Stimulated activated CD4-positive, alpha-beta T cell treated with anti-CD3 and anti-CD28 coated beads, Interleukin-12 subunit alpha, Interleukin-12 subunit beta, amount 100 ng/mL, for 48 hours (primary cell): ENCODE data around the gene TTLL11.

Source experiments
- DNase-seq, 3 donors: peaks; one replicate each; pipeline ENCODE4 v3.0.0-alpha.2; 2020; ENCODE audit warnings: low read depth in 2 of 3, low spot score in 1 of 3

Gene TTLL11

DNA sequence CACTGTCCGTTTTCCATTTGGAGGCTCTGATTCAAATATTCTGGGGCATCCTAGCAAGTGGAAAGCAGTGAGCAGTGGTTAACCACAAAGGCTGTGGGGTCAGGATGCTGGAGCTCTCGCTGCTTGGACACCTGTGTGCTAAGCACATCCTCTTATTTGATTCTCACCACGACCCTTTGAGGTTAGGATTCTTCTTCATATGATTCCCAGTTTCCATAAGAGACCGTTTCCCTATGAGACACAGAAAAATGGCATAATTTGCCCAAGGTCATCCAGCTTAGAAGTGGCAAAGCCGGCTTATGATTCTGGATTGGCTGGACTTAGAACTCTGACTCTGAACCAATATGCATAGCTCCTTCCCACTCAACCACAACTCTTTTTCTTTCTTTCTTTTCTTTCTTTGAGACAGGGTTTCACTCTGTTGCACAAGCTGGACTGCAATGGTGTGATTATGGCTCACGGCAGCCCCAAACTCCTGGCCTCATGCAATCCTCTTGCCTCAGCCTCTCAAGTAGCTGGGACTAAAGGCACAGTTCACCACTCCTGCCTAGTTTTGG lies 207.7 kb downstream of the TTLL11 start:
- no peak for DNase-seq

DNA sequence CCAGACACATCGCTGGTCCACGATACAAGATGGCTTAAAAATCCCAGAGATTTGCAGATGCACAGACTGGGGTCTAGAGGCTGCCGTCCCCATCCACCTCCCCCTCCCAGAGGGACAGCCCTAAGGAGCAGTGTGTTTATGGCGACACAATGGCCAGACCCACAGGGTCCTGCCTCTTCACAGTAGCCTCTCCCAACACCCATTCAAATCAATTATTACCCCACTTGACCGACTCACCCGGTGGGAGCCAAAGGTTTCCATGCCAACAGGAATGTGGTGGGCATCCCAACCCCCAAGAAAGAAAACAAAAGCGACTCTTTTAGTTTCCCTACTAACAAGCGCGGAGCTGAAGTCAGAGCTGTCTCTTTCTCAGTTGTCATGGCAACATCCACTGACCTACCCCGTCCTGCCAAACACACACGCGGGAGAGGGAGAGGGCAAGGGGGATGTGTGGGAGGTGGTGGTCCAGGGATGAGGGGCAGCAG lies 209.0 kb downstream of the TTLL11 start:
- DNase-seq, result no peak

DNA sequence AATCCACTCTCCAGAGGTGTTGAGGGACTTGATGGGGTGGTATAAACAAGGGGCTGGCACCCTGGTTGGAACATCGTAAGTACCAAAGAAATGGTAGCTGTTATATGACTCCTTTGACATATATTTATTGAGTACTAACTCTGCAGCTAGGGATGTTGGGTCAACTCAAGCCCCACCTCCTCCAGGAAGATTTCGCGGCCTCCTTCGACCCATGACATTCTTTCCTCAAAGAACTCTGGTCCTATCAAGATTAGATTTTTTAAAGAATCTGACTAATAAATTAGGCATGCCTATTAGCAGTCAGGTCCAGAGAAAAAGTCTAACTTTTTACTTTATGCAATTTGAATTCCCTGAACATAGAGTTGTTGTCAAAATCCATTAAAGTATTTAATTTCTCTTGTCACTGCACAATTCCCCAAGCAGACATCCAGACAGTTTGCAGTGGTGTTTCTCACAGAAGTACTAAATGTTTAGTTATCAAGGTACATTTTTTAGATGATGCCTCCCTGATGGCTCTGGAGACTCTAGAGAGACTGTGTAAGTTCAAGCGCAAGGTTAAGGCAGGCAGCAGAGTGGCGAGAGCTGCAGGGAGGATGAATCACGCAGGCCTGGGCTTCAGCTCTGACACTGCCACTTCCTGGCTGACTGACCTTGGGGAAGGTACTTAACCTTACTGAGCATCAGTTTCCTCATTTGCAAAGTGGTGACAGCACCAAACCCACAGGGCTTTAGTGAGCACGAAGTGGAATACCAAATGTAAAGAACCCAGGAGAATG lies 209.6 kb downstream of the TTLL11 start:
- DNase-seq, result no peak

DNA sequence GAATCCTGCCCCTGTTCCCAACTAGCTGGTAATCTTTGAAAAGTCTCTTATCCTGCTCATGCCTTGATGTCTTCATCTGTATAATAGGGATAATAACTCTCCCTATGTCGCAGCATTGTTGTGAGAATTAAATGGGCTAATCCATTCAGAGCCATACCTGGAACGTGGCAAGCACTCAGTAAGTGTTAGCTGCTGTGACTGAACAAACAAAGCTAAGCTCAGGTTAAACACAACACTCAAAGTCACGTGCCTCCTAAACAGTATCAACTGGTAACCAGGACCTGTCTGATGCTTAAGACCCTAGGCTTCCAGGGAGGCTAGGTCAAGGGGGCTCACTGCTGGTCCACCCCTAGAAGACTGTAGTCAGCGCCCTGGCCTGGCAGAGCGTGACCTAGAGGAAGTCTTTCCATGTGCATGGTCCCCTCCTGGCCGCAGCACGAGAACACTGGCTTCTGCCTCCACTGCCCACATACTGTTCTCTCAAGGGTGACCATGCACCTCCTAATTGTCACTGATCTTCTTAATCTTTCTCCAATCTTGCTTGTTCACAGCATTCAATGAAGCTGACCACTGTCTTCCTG lies 211.1 kb downstream of the TTLL11 start:
- DNase-seq, result no peak

DNA sequence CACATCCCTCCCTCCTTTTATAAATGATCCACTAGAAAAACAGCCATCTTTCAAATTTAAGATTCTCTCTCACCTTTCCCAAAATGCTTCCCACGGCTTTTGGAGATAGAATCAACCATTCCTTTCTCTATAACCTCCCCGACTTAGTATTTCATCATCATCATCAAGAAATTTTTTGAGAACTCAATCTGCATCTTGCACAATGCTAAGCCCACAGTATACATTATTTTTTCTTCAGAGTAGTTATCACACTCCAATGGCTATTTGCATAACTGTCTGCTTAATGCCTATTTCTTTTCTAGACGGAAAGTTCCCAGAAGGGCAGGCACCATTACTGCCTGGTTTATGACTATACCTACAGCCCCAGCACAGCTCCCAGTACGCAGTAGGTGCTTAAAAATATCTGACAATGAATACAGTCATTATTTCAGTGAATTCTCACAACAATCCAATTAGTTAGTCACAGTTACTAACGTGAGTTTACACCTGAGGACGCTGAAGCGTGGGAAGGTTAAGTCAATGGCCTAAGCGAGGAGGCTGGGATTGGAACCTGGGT lies 212.7 kb downstream of the TTLL11 start:
- DNase-seq, result no peak

DNA sequence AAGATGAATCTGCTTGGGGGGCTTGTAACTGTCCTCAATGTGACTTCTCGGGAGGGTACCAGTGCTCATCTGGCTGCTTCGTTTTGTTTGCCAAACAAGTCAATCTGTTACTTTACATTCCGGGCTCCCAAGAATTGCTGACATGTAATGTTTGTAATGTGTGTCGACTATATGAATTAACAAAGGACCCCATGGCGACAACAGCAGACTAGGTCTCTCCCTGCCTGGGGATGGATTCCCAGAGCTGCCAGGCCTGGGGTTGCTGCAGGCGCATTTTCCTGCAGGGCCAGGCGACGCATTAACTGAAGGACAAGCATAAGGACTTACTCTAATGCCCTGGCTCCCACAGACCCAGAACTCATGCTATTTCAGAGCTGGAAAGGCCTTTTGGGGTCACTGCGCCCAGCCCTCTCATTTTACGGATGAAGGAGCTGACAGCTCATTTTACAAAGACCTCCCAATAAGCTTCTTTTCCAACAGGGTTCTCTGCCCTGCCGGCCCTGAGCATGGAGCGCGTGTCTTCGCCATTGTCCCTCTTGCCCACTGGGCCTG lies 214.8 kb downstream of the TTLL11 start:
- DNase-seq, result no peak

DNA sequence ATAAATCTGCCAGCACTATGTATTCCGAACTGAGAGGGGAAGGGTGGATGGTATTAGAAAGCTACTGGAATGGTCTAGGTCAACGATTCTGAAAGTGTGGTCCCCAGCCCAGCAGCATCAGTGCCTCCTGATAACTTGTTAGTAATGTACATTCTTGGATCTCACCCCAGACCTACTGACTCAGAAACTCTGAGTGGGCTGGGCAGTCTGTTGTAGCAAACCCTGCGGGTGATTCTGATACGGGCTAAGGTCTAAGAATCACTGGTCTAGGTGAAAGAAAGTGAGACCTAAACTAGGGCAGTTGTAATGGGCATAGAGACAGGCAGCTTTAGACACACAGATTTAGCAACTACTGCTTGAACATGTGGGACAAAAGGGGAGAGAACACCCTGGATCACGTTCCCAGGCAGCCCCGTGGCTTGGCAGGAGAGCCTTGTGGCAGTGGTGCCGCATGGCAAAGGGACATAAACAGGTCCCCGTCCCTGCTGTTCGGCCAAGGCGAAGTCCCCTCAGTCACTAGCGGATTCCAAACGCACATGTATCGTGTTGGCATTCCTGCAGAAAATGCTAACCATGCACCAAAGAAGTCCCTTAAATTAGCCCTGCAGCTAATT lies 216.3 kb downstream of the TTLL11 start:
- DNase-seq, result no peak

DNA sequence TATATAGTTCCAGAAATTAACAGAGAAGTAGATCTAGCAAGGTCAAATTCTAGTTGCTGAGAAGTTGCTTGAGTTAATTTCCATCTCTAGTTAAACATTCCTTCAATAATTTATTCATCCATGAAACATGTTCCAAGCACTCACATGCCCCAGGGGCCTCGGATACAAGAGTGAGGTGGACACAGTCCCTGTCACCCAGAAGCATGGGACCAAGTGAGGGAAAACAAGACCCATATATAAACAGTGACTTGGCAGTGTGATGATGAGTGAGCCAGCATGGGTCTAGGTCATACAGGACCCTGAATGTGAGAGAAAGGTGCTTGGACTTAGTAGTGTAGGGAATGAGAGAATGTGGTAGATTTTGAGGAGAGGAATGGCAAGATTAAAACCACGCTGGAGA lies 216.9 kb downstream of the TTLL11 start:
- no peak for DNase-seq

DNA sequence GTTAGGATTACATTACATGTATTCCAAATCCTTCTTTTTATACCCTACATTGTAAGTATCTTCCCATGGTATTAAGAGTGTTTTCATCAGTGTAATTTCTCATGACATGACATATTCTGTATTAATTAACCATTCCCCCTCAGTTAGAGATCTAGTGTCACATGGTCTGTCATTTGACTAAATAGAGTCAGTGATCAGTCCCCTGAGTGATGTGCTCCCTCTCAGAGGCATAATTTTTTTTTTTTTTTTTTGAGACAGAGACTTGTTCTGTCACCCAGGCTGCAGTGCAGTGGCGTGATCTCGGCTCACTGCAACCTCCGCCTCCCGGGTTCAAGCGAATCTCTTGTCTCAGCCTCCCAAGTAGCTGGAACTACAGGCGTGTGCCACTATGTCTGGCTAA lies 218.6 kb downstream of the TTLL11 start:
- no peak for DNase-seq

DNA sequence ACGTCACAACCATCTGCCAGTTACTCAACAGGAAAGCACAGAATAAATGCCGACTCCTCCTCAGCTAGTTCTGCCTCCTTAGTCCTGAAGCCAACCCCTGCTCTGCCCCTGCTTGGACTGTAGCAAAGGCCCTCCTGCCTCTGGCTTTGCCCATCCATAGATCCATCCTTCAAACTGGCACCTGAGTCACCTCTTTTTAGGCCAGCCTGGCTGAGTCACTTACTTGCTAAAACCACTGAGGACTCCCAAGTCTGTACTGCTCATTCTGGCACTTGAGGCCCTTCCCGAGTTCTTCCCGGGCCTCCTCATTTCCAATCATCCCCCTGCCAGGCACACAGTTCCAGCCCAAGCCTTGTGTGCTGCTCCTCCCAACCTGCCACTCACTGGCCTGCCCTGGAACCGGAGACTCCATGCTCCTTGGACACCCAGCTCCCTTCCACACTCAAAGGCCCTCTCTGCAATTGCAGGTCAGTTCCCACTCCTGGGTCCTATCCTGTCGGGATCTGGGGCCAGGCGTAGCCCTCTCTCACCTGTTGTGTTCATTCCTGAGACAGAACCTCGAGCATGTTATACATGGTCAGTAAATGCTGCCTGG lies 221.6 kb downstream of the TTLL11 start:
- no peak for DNase-seq

DNA sequence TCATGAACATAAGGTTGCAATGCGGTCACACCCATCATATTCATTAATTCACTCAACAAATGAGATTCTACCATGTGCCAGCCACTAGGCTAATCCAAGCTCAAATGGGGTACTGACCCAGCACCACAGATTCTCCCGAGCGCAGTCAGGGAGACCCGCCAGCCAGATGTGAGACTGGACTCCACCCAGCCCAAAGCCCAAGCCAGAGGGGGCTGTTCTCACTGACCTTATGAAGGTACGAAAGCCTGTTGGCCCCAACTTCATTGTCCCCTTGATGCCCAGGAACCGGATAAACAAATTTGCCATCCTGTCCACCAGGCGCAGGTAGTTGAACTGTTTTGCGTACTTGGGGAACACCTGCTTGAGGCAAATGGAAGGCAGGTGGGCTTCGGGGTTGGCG lies 222.8 kb downstream of the TTLL11 start:
- DNase-seq, result no peak

DNA sequence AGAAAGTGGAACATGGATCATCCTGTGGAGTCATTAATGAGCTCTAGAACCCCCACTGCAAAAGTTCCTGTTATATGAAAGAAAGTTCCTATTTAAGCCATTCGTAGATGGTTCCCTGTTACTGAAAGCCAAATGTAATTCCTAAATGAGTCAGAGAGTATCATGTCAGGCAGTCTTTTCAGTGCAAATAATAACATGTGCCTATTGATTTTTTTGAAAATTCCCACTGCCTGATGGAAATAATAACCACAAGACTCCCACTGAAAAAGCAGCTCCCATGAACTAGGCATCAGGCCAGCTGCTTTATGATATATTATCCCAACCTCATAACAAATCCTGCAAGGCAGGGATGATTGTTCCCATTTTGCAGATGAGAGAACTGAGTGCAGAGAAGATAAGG lies 224.5 kb downstream of the TTLL11 start:
- no peak for DNase-seq

DNA sequence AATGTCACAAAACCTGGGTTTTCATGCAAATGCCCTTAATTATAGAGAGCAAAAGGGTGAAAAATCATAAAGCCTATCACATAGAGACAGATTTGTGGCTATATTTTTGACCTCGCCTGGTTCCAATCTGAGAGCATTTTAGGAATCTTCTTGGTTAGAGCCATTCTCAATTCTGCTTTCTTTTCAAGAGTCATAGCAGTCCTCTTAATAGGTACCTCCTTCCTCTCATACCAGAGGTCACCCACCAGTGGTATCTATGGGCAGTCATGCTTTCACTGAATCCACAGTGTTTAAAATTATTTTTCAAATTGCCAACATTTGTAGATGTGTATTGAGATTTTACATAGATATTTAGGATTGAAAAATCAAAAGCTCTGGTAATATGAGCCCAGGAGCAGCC lies 226.2 kb downstream of the TTLL11 start:
- DNase-seq, result no peak

DNA sequence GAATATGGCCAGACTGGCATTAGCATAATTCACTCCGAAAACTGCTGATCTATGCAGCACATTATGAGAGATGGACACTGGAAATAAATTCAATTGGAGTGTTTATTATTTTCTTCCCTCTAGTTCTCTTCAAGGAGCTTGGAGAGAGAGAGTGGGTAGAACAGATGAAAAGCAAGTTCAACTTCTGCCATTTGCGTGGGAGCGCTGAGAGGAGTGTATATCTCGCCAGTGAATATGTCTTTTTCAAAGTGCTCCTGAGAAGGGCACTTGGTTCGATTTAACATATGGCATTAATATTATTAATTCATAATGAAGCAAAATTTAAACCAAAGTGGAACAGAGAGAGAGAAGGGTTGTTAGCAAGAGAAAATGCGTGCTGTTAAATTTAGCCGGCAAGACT lies 227.2 kb downstream of the TTLL11 start:
- DNase-seq, result no peak

DNA sequence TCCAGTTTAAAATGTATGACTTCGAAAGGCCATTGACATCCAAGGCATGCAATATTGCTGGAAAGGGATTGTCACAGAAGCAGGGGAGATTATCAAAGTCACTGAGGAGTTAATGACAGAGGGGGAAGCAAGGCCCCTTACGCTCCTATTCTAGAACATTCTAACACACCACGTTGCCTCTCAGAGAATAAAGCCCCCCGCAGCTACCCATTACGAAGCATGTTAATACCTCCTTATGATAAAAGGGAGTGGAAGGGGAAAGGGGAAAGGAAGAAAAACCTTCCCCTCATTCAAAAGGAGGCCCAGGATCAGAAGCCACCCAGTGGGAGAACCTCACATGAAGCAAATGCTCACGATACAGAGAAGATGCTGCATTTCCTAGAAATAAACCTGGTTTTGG lies 228.0 kb downstream of the TTLL11 start:
- no peak for DNase-seq

DNA sequence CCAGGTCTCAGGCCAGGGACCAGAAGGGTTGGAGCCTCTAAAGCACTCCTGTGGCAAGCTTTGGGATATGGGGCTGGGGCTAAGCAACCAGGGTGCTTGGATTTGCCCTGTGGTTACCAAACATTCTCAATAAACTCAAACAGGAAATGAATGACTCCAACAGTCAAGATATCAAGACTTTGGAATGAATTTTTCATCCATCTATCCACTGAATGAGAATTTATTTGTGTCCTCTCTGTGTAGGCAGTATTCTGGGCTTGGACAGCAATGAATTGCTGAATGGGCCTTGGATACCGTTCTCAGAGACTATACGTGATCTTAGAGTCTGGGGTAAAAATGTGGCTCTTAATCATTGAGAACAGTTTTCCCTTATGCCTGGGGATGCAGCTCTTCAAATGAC lies 229.2 kb downstream of the TTLL11 start:
- DNase-seq, result no peak

DNA sequence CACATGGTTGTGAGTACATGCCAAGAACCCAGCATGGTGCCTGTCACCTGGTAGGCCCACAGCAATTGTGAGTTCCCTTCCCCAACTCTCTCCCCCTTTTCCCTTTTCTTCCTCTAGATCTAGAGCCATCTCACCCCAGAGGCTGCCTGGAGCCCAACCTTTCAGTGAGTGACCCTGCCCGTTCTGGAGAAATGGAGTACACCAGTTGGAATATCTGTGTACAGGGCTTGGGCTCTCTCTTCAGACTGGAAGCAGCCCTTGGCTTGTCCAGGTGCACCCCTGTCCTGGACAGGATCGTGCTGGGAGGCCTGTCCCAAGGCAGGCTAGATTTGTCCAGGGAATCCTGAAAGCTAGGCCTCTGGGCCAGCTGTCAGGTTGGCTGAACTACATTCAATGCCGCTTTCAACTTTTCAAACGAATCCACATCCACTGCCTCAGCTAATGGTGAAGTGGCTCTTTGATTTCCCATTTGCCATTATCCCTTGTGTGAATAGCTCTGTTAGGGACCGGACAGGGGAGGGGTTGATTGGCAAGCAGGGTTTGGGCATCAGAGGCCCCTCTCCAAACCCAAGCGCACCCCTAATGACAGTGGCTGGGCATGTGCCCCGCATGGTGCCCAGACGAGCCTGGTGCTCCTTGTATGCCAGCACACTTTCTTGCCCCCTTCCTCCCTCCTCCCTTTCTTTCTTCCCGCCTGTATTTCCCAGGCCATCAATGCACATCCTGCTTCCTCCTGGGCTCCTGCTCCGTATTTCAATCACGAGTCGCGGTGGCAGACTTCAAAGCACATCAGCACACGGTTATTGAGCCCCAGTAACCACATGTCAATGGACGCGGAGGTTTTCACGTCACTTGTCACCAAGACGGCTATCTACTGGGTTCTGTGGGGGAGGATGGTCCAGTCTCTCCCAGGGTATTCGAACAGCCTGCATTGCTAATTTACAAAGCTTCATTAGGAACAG lies 230.5 kb downstream of the TTLL11 start:
- DNase-seq, result no peak

DNA sequence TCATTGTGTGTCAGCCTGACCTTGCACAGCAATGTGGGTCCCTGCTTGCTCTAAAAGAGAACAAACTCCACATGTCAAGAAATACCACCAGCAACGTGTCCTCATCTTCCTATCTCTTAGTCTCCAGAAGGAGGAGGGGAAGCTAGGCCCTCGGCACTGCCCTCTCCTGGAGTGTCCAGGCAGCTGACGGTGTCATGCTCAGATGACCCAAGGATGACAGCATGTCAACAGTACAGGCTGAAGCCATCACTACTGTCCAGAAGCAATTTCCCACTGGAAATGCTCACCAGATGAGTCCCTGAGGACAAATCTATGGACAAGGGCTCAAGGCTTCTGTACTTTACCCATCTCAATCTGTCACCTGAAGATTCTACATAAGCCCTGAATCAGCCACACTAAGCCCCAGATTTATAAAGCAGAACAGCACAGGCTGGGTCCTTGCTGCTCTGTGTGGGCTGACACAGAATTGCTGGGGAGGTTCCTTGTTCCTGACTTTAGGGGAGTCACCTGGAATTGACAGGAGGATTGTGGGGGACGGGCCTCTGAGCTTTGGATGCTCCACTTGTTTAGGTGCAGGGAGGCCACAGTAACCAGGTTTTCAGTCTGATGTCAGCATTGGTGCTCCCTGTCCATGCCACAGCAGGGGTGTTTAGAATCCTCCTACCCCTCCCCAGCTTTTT lies 231.5 kb downstream of the TTLL11 start:
- no peak for DNase-seq

DNA sequence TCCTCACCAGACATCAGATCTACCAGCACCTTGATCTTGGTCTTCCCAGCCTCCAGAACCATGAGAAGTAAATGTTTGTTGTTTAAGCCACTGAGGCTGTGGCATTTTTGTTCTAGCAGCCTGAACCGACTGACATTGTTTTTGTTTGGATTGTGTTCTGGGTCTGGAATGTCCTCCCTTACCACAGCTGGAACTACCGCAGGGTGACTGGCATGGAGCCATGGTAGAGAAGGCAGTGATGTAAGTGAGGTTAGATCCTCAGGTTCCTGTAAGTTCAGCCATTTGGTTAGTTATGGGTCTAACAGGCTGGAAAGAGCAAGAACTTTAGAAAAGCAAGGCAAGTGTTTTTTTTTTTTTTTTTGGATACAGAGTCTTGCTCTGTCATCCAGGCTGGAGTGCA lies 232.4 kb downstream of the TTLL11 start:
- no peak for DNase-seq

DNA sequence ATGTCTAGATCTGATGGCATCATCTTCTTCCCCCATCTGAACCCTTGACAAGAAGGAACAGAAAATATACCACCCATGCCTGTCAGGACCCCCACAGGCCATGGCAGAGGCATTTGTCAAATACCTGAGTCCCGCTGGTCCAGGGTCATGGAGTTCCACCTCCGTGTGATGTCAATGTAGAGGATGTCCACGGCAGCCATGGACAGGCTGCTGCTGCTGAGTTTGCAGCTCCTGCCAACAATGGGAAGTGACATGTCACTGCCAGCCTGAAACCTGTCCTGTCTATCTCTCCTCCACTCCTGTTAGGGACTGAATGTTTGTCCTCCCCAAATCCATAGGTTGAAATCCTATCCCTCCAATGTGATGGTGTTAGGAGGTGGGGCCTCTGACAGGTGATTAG lies 232.9 kb downstream of the TTLL11 start:
- DNase-seq, result no peak
